OCI-LY1 (cell line): ENCODE data around the gene VCAN.

Source experiments
- H2AFZ ChIP-seq: fragments of 200-600 bp; sonication (generic), shearing (Covaris generic); 2 replicates; pipeline ENCODE4 v1.6.0; 2014; ENCODE audit warnings: antibody characterized with exemption, mild to moderate bottlenecking, low read length
- H3F3A ChIP-seq: fragments of 200-600 bp; sonication (generic), shearing (Covaris generic); 2 replicates; pipeline ENCODE4 v1.6.0; 2014; ENCODE audit warnings: mild to moderate bottlenecking, antibody characterized with exemption, low read length, moderate library complexity; ENCODE audit not compliant: insufficient read depth
- H3K27ac ChIP-seq: fragments of 200-600 bp; sonication (generic); 2 replicates; pipeline ENCODE4 v1.5.1; 2014; ENCODE audit warnings: low read length, mixed run types, mild to moderate bottlenecking, low read depth; ENCODE audit not compliant: poor library complexity, severe bottlenecking
- H3K27me3 ChIP-seq: fragments of 200-600 bp; sonication (generic); 2 replicates; pipeline ENCODE4 v1.6.0; 2014; ENCODE audit warnings: antibody characterized with exemption, mild to moderate bottlenecking, low read length, moderate library complexity; ENCODE audit not compliant: insufficient read depth
- H3K36me3 ChIP-seq: fragments of 200-600 bp; sonication (generic); 2 replicates; pipeline ENCODE4 v1.6.1; 2014; ENCODE audit warnings: mild to moderate bottlenecking, antibody characterized with exemption, low read length, moderate library complexity, mixed read lengths; ENCODE audit not compliant: insufficient read depth
- H3K4me1 ChIP-seq: fragments of 200-600 bp; sonication (generic); 2 replicates; pipeline ENCODE4 v1.5.1; 2014; ENCODE audit warnings: mild to moderate bottlenecking, low read length, moderate library complexity; ENCODE audit not compliant: insufficient read depth, severe bottlenecking
- H3K4me2 ChIP-seq: fragments of 200-600 bp; sonication (generic), shearing (Covaris generic); 2 replicates; pipeline ENCODE4 v1.6.1; 2014; ENCODE audit warnings: low read length
- H3K4me3 ChIP-seq: fragments of 200-600 bp; sonication (generic); 2 replicates; pipeline ENCODE4 v1.5.1; 2014; ENCODE audit warnings: low read length, low read depth, mild to moderate bottlenecking, mixed read lengths; ENCODE audit not compliant: poor library complexity, severe bottlenecking
- H3K79me2 ChIP-seq: fragments of 200-600 bp; shearing (Covaris generic); 2 replicates; pipeline ENCODE4 v1.6.1; 2016; ENCODE audit warnings: mixed run types, low read length, mixed read lengths; ENCODE audit not compliant: insufficient read depth
- H3K9ac ChIP-seq: fragments of 200-600 bp; sonication (generic), shearing (Covaris generic); 2 replicates; pipeline ENCODE4 v1.6.1; 2014; ENCODE audit warnings: mild to moderate bottlenecking, low read length, mixed read lengths
- H3K9me2 ChIP-seq: fragments of 200-600 bp; sonication (generic), shearing (Covaris generic); 2 replicates; pipeline ENCODE4 v1.6.1; 2014; ENCODE audit warnings: low read depth, mild to moderate bottlenecking, low read length, mixed read lengths
- H3K9me3 ChIP-seq: fragments of 200-600 bp; shearing (Covaris generic); 2 replicates; pipeline ENCODE4 v1.6.1; 2014; ENCODE audit warnings: low read length, mixed read lengths
- H4K20me1 ChIP-seq: fragments of 200-600 bp; sonication (generic), shearing (Covaris generic); 2 replicates; pipeline ENCODE4 v1.6.0; 2016; ENCODE audit warnings: mild to moderate bottlenecking, low read length; ENCODE audit not compliant: insufficient read depth
- EZH2 ChIP-seq: fragments of 200-600 bp; sonication (generic), shearing (Covaris generic); IDR thresholded peaks from 2 replicates; pipeline ENCODE4 v1.8.0; 2017; ENCODE audit warnings: borderline replicate concordance, mixed run types, mild to moderate bottlenecking, antibody characterized with exemption, low read length, moderate library complexity, mixed read lengths
- TF ChIP-seq, protein P1 (sequence below): fragments of 200-600 bp; sonication (generic), shearing (Covaris generic); IDR thresholded peaks from 2 replicates; pipeline ENCODE4 v1.5.1; 2017; ENCODE audit warnings: mild to moderate bottlenecking, antibody characterized with exemption, low read length, moderate library complexity, mixed read lengths

Gene VCAN

DNA sequence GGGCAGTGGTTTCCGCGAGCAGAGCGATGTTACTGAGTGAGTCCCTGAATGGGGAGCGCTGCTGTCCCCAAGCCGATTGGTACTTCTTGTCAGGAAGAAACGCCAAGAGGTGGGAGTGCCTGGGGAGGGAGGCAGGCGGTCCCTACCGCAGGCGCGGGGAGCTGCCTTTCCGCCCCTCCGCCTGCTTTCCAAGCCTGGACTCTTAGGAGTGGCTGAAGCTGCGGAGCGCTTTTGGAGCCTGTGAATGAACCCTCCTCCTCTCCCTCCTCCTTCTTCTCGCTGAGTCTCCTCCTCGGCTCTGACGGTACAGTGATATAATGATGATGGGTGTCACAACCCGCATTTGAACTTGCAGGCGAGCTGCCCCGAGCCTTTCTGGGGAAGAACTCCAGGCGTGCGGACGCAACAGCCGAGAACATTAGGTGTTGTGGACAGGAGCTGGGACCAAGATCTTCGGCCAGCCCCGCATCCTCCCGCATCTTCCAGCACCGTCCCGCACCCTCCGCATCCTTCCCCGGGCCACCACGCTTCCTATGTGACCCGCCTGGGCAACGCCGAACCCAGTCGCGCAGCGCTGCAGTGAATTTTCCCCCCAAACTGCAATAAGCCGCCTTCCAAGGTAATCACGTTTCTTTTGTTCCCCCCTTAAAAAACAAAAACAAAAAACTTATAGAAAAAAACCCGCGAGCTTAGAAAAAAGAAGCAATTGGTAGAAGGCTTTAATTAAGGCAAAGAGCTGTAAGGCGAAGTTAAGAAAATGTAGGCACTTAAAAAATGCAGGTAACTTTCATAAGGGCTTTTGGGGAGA, at the start of gene VCAN:
Gene VCAN (plus strand): TSS at position 340 of the 808 bp plus-strand sequence. CDS start 11,775 bp downstream, outside the sequence.
- no peaks in the 10 kb centered on the region for H3K9me3 ChIP-seq
- H3K27me3 ChIP-seq: 0 out of 2 replicates have a peak, but pooled peaks cover 4% of the 10 kb centered on the region
- H3K79me2 ChIP-seq: no peaks in the 10 kb centered on the region
- H3K9me2 ChIP-seq: no peaks in the 10 kb centered on the region
- H3K27ac ChIP-seq: no peak within 1 kb of the TSS
- H3F3A ChIP-seq: no peaks in the 10 kb centered on the region
- no peaks in the 10 kb centered on the region for H3K36me3 ChIP-seq
- H4K20me1 ChIP-seq: no peaks in the 10 kb centered on the region
- TF ChIP-seq, protein P1, sequence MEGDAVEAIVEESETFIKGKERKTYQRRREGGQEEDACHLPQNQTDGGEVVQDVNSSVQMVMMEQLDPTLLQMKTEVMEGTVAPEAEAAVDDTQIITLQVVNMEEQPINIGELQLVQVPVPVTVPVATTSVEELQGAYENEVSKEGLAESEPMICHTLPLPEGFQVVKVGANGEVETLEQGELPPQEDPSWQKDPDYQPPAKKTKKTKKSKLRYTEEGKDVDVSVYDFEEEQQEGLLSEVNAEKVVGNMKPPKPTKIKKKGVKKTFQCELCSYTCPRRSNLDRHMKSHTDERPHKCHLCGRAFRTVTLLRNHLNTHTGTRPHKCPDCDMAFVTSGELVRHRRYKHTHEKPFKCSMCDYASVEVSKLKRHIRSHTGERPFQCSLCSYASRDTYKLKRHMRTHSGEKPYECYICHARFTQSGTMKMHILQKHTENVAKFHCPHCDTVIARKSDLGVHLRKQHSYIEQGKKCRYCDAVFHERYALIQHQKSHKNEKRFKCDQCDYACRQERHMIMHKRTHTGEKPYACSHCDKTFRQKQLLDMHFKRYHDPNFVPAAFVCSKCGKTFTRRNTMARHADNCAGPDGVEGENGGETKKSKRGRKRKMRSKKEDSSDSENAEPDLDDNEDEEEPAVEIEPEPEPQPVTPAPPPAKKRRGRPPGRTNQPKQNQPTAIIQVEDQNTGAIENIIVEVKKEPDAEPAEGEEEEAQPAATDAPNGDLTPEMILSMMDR: no peak
- TF ChIP-seq EZH2: no peak
- no peak within 1 kb of the TSS for H3K4me3 ChIP-seq
- H3K9ac ChIP-seq: no peak within 1 kb of the TSS
- no peak within 1 kb of the TSS for H2AFZ ChIP-seq
- H3K4me2 ChIP-seq: no peak within 1 kb of the TSS
- peaks cover 13% of the 10 kb centered on the region for H3K4me1 ChIP-seq

DNA sequence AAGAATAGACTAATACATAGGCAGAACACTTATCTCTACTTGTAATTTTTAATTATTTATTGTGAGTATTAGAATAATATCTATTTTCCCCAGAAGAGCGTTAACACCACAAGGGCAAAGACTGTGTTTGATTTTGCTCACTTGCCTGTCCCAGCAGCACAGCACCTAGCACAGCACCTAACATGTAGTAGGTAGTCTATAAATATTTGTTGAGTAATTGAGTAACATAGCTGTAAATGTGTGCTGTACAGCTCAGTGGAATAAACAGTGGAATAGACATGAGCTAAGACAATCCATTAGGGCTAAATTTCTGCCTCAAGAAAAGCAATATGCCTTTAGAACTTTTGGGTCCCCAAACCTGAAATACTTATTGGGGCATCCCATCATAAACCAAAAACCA, 49.3 kb upstream of the VCAN start:
- H3K27me3 ChIP-seq: no peaks in the 10 kb centered on the region
- H3K4me2 ChIP-seq: no peak overlapping the region
- no peaks in the 10 kb centered on the region for H3K9me2 ChIP-seq
- H2AFZ ChIP-seq: no peak overlapping the region
- no peaks in the 10 kb centered on the region for H3F3A ChIP-seq
- H3K79me2 ChIP-seq: no peaks in the 10 kb centered on the region
- no peak overlapping the region for H3K27ac ChIP-seq
- no peak overlapping the region for H3K4me3 ChIP-seq
- H3K4me1 ChIP-seq: no peaks in the 10 kb centered on the region
- TF ChIP-seq EZH2: no peak
- TF ChIP-seq, protein P1: no peak
- H3K36me3 ChIP-seq: no peaks in the 10 kb centered on the region
- no peak overlapping the region for H3K9ac ChIP-seq
- H3K9me3 ChIP-seq: no peaks in the 10 kb centered on the region
- no peaks in the 10 kb centered on the region for H4K20me1 ChIP-seq

DNA sequence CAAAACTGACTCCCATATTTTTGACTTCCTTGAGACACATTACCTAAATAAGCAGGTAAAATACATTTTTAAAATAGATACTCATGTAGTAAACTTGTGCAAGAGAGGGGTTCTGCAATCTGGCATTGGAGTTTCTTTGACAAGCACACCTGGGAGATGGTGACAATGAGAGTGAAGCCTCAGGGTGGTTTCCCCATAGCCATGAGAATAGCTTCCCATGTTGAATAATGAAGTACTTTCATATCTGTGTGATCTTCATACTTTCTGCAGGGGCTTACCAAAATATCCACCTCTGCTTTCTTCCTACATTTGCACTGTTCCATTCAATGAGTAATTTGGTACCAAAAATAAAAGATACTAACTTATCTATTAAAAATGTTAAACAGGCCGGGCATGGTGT, 44.7 kb upstream of the VCAN start:
- Histone ChIP-seq H3K36me3 (no peaks in the 10 kb centered on the region), H3K9ac (no peak overlapping the region)

More for the DNA sequence above, 44.7 kb upstream of the VCAN start:
- H2AFZ ChIP-seq: no peak overlapping the region
- no peaks in the 10 kb centered on the region for H3K79me2 ChIP-seq
- H4K20me1 ChIP-seq: no peaks in the 10 kb centered on the region
- H3K4me2 ChIP-seq: no peak overlapping the region
- H3K27me3 ChIP-seq: no peaks in the 10 kb centered on the region
- H3F3A ChIP-seq: no peaks in the 10 kb centered on the region; the same call in 1 of the 2 replicates
- no peaks in the 10 kb centered on the region for H3K9me3 ChIP-seq
- no peak overlapping the region for H3K4me3 ChIP-seq
- no peak overlapping the region for H3K27ac ChIP-seq
- no peaks in the 10 kb centered on the region for H3K9me2 ChIP-seq
- no peaks in the 10 kb centered on the region for H3K4me1 ChIP-seq
- TF ChIP-seq, protein P1: no peak
- TF ChIP-seq EZH2: no peak
